Upper lobe of left lung (tissue), 4 donors: ENCODE measurements around the gene BMAL1.

Experiments
- POLR2A ChIP-seq, 4 donors: fragments of 450-650 bp; IDR thresholded peaks; one replicate each; pipeline ENCODE4 v1.5.1; 2016 to 2017; ENCODE audit warnings: antibody characterized with exemption in 4 of 4, mild to moderate bottlenecking in 2 of 4
- POLR2AphosphoS5 ChIP-seq, 2 donors: sonication (generic); formaldehyde crosslinking; IDR thresholded peaks; one replicate each; pipeline ENCODE4 v1.5.1; 2017; ENCODE audit warnings: antibody characterized with exemption in 2 of 2
- TF ChIP-seq, protein P1 (sequence below), 6 experiments: fragments of 450-650 bp in 4 of 6; fragments of 200-600 bp in 2 of 6; sonication (generic) in 2 of 6; IDR thresholded peaks; one replicate each; pipeline ENCODE4 v1.5.1; 2016 to 2019; ENCODE audit warnings: antibody characterized with exemption in 6 of 6

GRCh38 chr11:13237761-13238160, 39.8 kb upstream of the BMAL1 start:
- TF ChIP-seq POLR2A (IDR thresholded peaks at IDR 0.05) (no peak), POLR2AphosphoS5 (IDR thresholded peaks at IDR 0.05) (no peak)
- TF ChIP-seq, protein P1, sequence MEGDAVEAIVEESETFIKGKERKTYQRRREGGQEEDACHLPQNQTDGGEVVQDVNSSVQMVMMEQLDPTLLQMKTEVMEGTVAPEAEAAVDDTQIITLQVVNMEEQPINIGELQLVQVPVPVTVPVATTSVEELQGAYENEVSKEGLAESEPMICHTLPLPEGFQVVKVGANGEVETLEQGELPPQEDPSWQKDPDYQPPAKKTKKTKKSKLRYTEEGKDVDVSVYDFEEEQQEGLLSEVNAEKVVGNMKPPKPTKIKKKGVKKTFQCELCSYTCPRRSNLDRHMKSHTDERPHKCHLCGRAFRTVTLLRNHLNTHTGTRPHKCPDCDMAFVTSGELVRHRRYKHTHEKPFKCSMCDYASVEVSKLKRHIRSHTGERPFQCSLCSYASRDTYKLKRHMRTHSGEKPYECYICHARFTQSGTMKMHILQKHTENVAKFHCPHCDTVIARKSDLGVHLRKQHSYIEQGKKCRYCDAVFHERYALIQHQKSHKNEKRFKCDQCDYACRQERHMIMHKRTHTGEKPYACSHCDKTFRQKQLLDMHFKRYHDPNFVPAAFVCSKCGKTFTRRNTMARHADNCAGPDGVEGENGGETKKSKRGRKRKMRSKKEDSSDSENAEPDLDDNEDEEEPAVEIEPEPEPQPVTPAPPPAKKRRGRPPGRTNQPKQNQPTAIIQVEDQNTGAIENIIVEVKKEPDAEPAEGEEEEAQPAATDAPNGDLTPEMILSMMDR (IDR thresholded peaks at IDR 0.05): no peak
